ENCODE results near the gene STXBP4.

Gene STXBP4

GRCh38 chr17:54985476-54985875 lies 16.9 kb downstream of the STXBP4 start:
- WGBS, 2 donors (ENCODE audit: extremely low coverage in 2 of 2, insufficient read length in 2 of 2, insufficient replicate concordance in 1 of 2), result no CpG with 5 or more reads among the region's 1 CpG
- Histone ChIP-seq H2BK120ac (ENCODE audit: low read depth, low read length) (no peak overlapping the region), H4K91ac (ENCODE audit: low read depth, low read length, poor library complexity) (no peak overlapping the region), H3K23ac (ENCODE audit: low read depth, low read length, poor library complexity) (no peak overlapping the region), H3K9me3 (replicated peaks in 1 of 2; ENCODE audit: control insufficient read depth in 2 of 2, insufficient read depth in 1 of 2, low read depth in 1 of 2, low read length in 2 of 2) (peaks cover 2 to 4% of the 10 kb centered on the region in 2 donors), H2BK15ac (ENCODE audit: low read length) (no peak overlapping the region), H3K4me3 (ENCODE audit: low read length in 2 of 2) (no peak overlapping the region), H2AFZ (ENCODE audit: low read length) (no peak overlapping the region), H2BK5ac (ENCODE audit: low read length) (no peak overlapping the region), H3K36me3 (replicated peaks in 1 of 2; ENCODE audit: control insufficient read depth in 2 of 2, insufficient read depth in 2 of 2, low read length in 2 of 2) (peaks cover 0 to 22% of the 10 kb centered on the region in 2 donors), H2BK12ac (ENCODE audit: low read length) (no peak overlapping the region), H3K14ac (ENCODE audit: low read length) (no peak overlapping the region), H3K27me3 (ENCODE audit: control insufficient read depth in 3 of 3, insufficient read depth in 3 of 3, low read depth in 1 of 3, low read length in 3 of 3) (no peaks in the 10 kb centered on the region), H3K9ac (ENCODE audit: low read depth, low read length, poor library complexity) (no peak overlapping the region), H3K18ac (ENCODE audit: low read length) (no peak overlapping the region), H4K8ac (ENCODE audit: low read depth, low read length) (no peak overlapping the region), H3K4me2 (ENCODE audit: insufficient read depth, low read length, poor library complexity, severe bottlenecking) (no peak overlapping the region), H2AK5ac (ENCODE audit: low read depth, low read length) (no peak overlapping the region), H3K79me1 (ENCODE audit: low read depth, low read length) (peaks cover 2% of the 10 kb centered on the region), H3K4me1 (ENCODE audit: control insufficient read depth in 2 of 2, insufficient read depth in 1 of 2, low read depth in 1 of 2, low read length in 2 of 2) (peaks cover 0 to 2% of the 10 kb centered on the region in 2 donors), H3K27ac (replicated peaks; ENCODE audit: low read length) (no peak overlapping the region), H3K4ac (ENCODE audit: low read length) (no peak overlapping the region)
- no peak for DNase-seq (ENCODE audit: low spot score)

GRCh38 chr17:54990118-54990517 lies 21.6 kb downstream of the STXBP4 start:
- Histone ChIP-seq H3K18ac (ENCODE audit: low read length) (no peak overlapping the region), H4K8ac (ENCODE audit: low read depth, low read length) (no peak overlapping the region), H2AK5ac (ENCODE audit: low read depth, low read length) (no peak overlapping the region), H3K4ac (ENCODE audit: low read length) (no peak overlapping the region), H3K36me3 (replicated peaks in 1 of 2; ENCODE audit: control insufficient read depth in 2 of 2, insufficient read depth in 2 of 2, low read length in 2 of 2) (peaks cover 0 to 35% of the 10 kb centered on the region in 2 donors), H3K9ac (ENCODE audit: low read depth, low read length, poor library complexity) (no peak overlapping the region), H3K27ac (replicated peaks; ENCODE audit: low read length) (no peak overlapping the region), H2BK120ac (ENCODE audit: low read depth, low read length) (no peak overlapping the region), H2BK12ac (ENCODE audit: low read length) (no peak overlapping the region), H4K91ac (ENCODE audit: low read depth, low read length, poor library complexity) (no peak overlapping the region), H3K27me3 (ENCODE audit: control insufficient read depth in 3 of 3, insufficient read depth in 3 of 3, low read depth in 1 of 3, low read length in 3 of 3) (no peaks in the 10 kb centered on the region), H2AFZ (ENCODE audit: low read length) (no peak overlapping the region), H2BK5ac (ENCODE audit: low read length) (no peak overlapping the region), H3K23ac (ENCODE audit: low read depth, low read length, poor library complexity) (no peak overlapping the region), H3K4me1 (ENCODE audit: control insufficient read depth in 2 of 2, insufficient read depth in 1 of 2, low read depth in 1 of 2, low read length in 2 of 2) (peaks cover 0 to 2% of the 10 kb centered on the region in 2 donors), H3K4me3 (ENCODE audit: low read length in 2 of 2) (no peak overlapping the region), H3K9me3 (replicated peaks in 1 of 2; ENCODE audit: control insufficient read depth in 2 of 2, insufficient read depth in 1 of 2, low read depth in 1 of 2, low read length in 2 of 2) (no peaks in the 10 kb centered on the region), H3K79me1 (ENCODE audit: low read depth, low read length) (no peaks in the 10 kb centered on the region), H3K4me2 (ENCODE audit: insufficient read depth, low read length, poor library complexity, severe bottlenecking) (no peak overlapping the region), H3K14ac (ENCODE audit: low read length) (no peak overlapping the region), H2BK15ac (ENCODE audit: low read length) (no peak overlapping the region)
- DNase-seq (ENCODE audit: low spot score), result no peak
- WGBS, 2 donors (ENCODE audit: extremely low coverage in 2 of 2, insufficient read length in 2 of 2, insufficient replicate concordance in 1 of 2), result no CpG with 5 or more reads among the region's 4 CpGs

GRCh38 chr17:54991567-54991966 lies 23.0 kb downstream of the STXBP4 start:
- no peak overlapping the region for H3K9ac ChIP-seq (ENCODE audit: low read depth, low read length, poor library complexity)
- no peak overlapping the region for H3K18ac ChIP-seq (ENCODE audit: low read length)
- no peaks in the 10 kb centered on the region for H3K79me1 ChIP-seq (ENCODE audit: low read depth, low read length)

GRCh38 chr17:54992797-54993639 lies 24.5 kb downstream of the STXBP4 start:
- H3K14ac ChIP-seq (ENCODE audit: low read length), result no peak overlapping the region
- no peak overlapping the region for H2BK120ac ChIP-seq (ENCODE audit: low read depth, low read length)
- no peak overlapping the region for H2BK12ac ChIP-seq (ENCODE audit: low read length)
- H3K9ac ChIP-seq (ENCODE audit: low read depth, low read length, poor library complexity), result no peak overlapping the region
- H4K91ac ChIP-seq (ENCODE audit: low read depth, low read length, poor library complexity), result no peak overlapping the region
- no peak overlapping the region for H2BK5ac ChIP-seq (ENCODE audit: low read length)
- no peaks in the 10 kb centered on the region for H3K9me3 ChIP-seq (replicated peaks in 1 of 2; ENCODE audit: control insufficient read depth in 2 of 2, insufficient read depth in 1 of 2, low read depth in 1 of 2, low read length in 2 of 2)
- H3K23ac ChIP-seq (ENCODE audit: low read depth, low read length, poor library complexity), result no peak overlapping the region
- peaks cover 0 to 2% of the 10 kb centered on the region in 2 donors for H3K4me1 ChIP-seq (ENCODE audit: control insufficient read depth in 2 of 2, insufficient read depth in 1 of 2, low read depth in 1 of 2, low read length in 2 of 2)
- peaks cover 0 to 27% of the 10 kb centered on the region in 2 donors for H3K36me3 ChIP-seq (replicated peaks in 1 of 2; ENCODE audit: control insufficient read depth in 2 of 2, insufficient read depth in 2 of 2, low read length in 2 of 2)
- no peaks in the 10 kb centered on the region for H3K27me3 ChIP-seq (ENCODE audit: control insufficient read depth in 3 of 3, insufficient read depth in 3 of 3, low read depth in 1 of 3, low read length in 3 of 3)
- H2AK5ac ChIP-seq (ENCODE audit: low read depth, low read length), result no peak overlapping the region
- no peak overlapping the region for H4K8ac ChIP-seq (ENCODE audit: low read depth, low read length)
- no peak overlapping the region for H3K4me2 ChIP-seq (ENCODE audit: insufficient read depth, low read length, poor library complexity, severe bottlenecking)
- H3K4ac ChIP-seq (ENCODE audit: low read length), result no peak overlapping the region
- H2BK15ac ChIP-seq (ENCODE audit: low read length), result no peak overlapping the region
- H3K79me1 ChIP-seq (ENCODE audit: low read depth, low read length), result no peaks in the 10 kb centered on the region
- peak; percentile 14 for DNase-seq (ENCODE audit: low spot score)
- H3K27ac ChIP-seq (replicated peaks; ENCODE audit: low read length), result no peak overlapping the region
- no peak overlapping the region for H3K18ac ChIP-seq (ENCODE audit: low read length)
- no CpG with 5 or more reads among the region's 8 CpGs for WGBS, 2 donors (ENCODE audit: extremely low coverage in 2 of 2, insufficient read length in 2 of 2, insufficient replicate concordance in 1 of 2)
- H2AFZ ChIP-seq (ENCODE audit: low read length), result no peak overlapping the region
- no peak overlapping the region for H3K4me3 ChIP-seq (ENCODE audit: low read length in 2 of 2)

More at GRCh38 chr17:54991567-54991966, 23.0 kb downstream of the STXBP4 start:
- Histone ChIP-seq H3K27me3 (ENCODE audit: control insufficient read depth in 3 of 3, insufficient read depth in 3 of 3, low read depth in 1 of 3, low read length in 3 of 3) (no peaks in the 10 kb centered on the region), H3K14ac (ENCODE audit: low read length) (no peak overlapping the region), H2BK120ac (ENCODE audit: low read depth, low read length) (no peak overlapping the region), H3K23ac (ENCODE audit: low read depth, low read length, poor library complexity) (no peak overlapping the region), H2BK12ac (ENCODE audit: low read length) (no peak overlapping the region), H3K4me1 (ENCODE audit: control insufficient read depth in 2 of 2, insufficient read depth in 1 of 2, low read depth in 1 of 2, low read length in 2 of 2) (peaks cover 0 to 2% of the 10 kb centered on the region in 2 donors), H2AK5ac (ENCODE audit: low read depth, low read length) (no peak overlapping the region), H3K4me2 (ENCODE audit: insufficient read depth, low read length, poor library complexity, severe bottlenecking) (no peak overlapping the region), H3K4ac (ENCODE audit: low read length) (no peak overlapping the region), H4K8ac (ENCODE audit: low read depth, low read length) (no peak overlapping the region), H2BK15ac (ENCODE audit: low read length) (no peak overlapping the region), H3K9me3 (replicated peaks in 1 of 2; ENCODE audit: control insufficient read depth in 2 of 2, insufficient read depth in 1 of 2, low read depth in 1 of 2, low read length in 2 of 2) (no peaks in the 10 kb centered on the region), H2BK5ac (ENCODE audit: low read length) (no peak overlapping the region), H3K4me3 (ENCODE audit: low read length in 2 of 2) (no peak overlapping the region), H3K27ac (replicated peaks; ENCODE audit: low read length) (no peak overlapping the region), H2AFZ (ENCODE audit: low read length) (no peak overlapping the region), H4K91ac (ENCODE audit: low read depth, low read length, poor library complexity) (no peak overlapping the region), H3K36me3 (replicated peaks in 1 of 2; ENCODE audit: control insufficient read depth in 2 of 2, insufficient read depth in 2 of 2, low read length in 2 of 2) (peaks cover 0 to 40% of the 10 kb centered on the region in 2 donors)
- no peak for DNase-seq (ENCODE audit: low spot score)
- no CpG with 5 or more reads among the region's 1 CpG for WGBS, 2 donors (ENCODE audit: extremely low coverage in 2 of 2, insufficient read length in 2 of 2, insufficient replicate concordance in 1 of 2)

All from neuronal stem cell (in vitro differentiated cells).